HG02870 (cell line): ENCODE results near the gene VOPP1.
"Not testable (repeated sequence)": the region's sequence is repeated elsewhere in the genome, so short reads cannot be mapped to it uniquely, and the experiment has no call there.

ENCODE experiments used
- ATAC-seq: cut with Tn5 transposase; IDR thresholded peaks from one replicate; pipeline ENCODE4 v1.9.1; 2021; ENCODE audit warnings: mild to moderate bottlenecking, moderate library complexity; ENCODE audit not compliant: unreplicated experiment

The VOPP1 gene

GRCh38 chr7:55587687-55588378, 15.5 kb upstream of the VOPP1 start:
- no peak for ATAC-seq

GRCh38 chr7:55582656-55583055, 10.4 kb upstream of the VOPP1 start:
- not testable (repeated sequence) for ATAC-seq

GRCh38 chr7:55576753-55577152, 4.5 kb upstream of the VOPP1 start:
- ATAC-seq = no peak

GRCh38 chr7:55575733-55576132, 3.4 kb upstream of the VOPP1 start:
- no peak for ATAC-seq

GRCh38 chr7:55575098-55575497, 2.8 kb upstream of the VOPP1 start:
- ATAC-seq = no peak

- no peak for ATAC-seq
These were observed 1.9 kb upstream of the VOPP1 start for GRCh38 chr7:55574051-55574717.

- ATAC-seq = no peak
These were observed 1.1 kb upstream of the VOPP1 start for GRCh38 chr7:55573234-55573900.

GRCh38 chr7:55571511-55572377, 558 bp downstream of the VOPP1 start:
- peak; percentile 6 for ATAC-seq

- ATAC-seq = no peak
These were observed 1.4 kb downstream of the VOPP1 start for GRCh38 chr7:55570939-55571338.

- peak; percentile 35 for ATAC-seq
These were observed 2.0 kb downstream of the VOPP1 start for GRCh38 chr7:55570218-55570873.

- ATAC-seq = no peak
These were observed 2.5 kb downstream of the VOPP1 start for GRCh38 chr7:55569797-55570196.

- no peak for ATAC-seq
These were observed 3.0 kb downstream of the VOPP1 start for GRCh38 chr7:55569269-55569663.

- no peak for ATAC-seq
These were observed 3.6 kb downstream of the VOPP1 start for GRCh38 chr7:55568613-55569268.

GRCh38 chr7:55567571-55567970, 4.7 kb downstream of the VOPP1 start:
- ATAC-seq = no peak

- ATAC-seq = no peak
These were observed 6.6 kb downstream of the VOPP1 start for GRCh38 chr7:55565681-55566080.

- no peak for ATAC-seq
These were observed 8.5 kb downstream of the VOPP1 start for GRCh38 chr7:55563596-55564325.

- no peak for ATAC-seq
These were observed 10.6 kb downstream of the VOPP1 start for GRCh38 chr7:55561690-55562089.

GRCh38 chr7:55558962-55559920, 13.1 kb downstream of the VOPP1 start:
- ATAC-seq = no peak
